Kidney tubule cell (primary cell): ENCODE measurements around the gene SMTN.
"Not testable (repeated sequence)": the region's sequence is repeated elsewhere in the genome, so short reads cannot be mapped to it uniquely, and the experiment has no call there.

Experiments used
- DNase-seq: peaks from one replicate; pipeline ENCODE4 v3.0.0-alpha.2; 2018; ENCODE audit warnings: low spot score

SMTN gene

GRCh38 chr22:31080848-31081649 lies at the start of gene SMTN:
Gene SMTN (plus strand): TSS chr22:31081318. CDS start chr22:31083259, 1,941 bp downstream.
- DNase-seq: peak; percentile 93

DNA sequence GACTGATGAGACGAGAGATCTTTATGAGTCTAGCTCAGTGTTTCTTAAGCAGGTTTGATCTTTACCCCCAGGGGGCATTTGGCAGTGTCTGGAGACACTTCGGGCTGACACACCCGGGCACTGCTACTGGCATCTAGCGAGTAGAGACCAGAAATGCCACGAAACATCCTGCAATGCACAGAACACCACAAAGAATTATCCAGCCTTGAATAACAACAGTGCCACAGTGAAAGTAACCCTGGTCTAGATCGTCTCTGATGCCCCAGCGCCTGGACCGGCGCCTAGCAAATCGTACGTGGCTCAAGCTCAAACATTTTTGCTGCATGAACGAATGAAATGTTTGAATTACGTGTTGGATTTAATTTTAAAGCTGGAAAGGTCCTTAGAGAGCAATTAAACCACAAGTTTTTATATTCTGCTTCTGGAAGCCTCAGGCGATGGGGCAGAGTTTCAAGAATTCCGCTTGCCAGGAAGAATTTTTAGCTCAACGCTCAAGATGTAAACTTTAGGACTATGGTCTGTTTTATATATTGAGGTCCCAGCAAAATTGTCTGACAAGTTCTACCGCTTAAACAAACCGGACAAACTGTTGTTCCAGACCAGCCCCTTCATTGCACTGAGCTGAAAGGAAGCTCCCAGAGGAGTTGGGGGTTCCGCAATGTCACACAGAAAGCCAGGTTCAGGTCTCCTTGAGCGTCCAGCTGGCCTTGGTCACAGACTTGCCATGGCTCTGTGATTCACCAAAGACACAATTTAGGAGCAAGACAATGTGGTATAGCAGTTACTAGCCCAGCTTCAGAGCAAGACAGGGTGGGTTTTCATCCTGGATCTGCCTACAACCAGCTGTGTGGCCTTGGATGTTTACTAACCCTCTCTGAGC lies 44.2 kb upstream of the SMTN start:
- peak; percentile 35 for DNase-seq

DNA sequence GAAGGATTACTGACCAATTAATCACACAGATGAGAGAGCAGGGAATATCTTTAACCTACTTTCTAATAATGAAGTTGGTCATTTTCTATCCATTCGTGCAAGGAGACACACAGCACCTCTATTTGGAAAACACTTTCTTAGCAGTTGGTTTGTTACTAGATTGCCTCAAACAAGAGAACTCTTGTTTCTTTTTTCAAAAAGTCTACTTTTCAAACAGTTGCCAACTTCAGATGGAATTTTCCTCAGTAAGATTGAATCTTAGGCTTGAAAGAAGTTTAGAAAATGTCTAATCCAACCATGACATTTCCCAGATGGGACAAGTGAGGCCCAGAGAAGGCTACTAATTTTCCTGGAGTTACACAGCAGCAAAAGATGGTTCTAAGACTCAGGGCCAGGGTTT lies 42.4 kb upstream of the SMTN start:
- no peak for DNase-seq

DNA sequence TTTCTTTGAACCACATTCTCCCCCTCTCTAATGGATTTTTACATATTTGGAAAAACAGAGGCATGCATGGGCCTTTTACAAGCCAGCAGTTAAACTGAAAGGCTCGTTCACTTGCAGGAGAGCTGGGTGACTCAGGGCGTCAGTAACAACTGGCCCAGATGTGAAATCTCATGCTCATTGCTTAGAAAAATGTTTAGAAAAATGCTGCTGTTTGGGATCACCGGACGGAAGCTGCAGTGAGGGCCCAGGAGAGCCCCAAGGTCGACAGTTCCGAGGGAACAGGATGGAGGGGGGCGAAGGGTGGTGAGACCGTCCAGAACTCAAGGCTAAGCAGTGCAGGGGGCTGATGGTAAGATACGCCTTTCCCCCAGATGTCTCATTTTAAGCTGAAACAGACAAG lies 41.7 kb upstream of the SMTN start:
- no peak for DNase-seq

DNA sequence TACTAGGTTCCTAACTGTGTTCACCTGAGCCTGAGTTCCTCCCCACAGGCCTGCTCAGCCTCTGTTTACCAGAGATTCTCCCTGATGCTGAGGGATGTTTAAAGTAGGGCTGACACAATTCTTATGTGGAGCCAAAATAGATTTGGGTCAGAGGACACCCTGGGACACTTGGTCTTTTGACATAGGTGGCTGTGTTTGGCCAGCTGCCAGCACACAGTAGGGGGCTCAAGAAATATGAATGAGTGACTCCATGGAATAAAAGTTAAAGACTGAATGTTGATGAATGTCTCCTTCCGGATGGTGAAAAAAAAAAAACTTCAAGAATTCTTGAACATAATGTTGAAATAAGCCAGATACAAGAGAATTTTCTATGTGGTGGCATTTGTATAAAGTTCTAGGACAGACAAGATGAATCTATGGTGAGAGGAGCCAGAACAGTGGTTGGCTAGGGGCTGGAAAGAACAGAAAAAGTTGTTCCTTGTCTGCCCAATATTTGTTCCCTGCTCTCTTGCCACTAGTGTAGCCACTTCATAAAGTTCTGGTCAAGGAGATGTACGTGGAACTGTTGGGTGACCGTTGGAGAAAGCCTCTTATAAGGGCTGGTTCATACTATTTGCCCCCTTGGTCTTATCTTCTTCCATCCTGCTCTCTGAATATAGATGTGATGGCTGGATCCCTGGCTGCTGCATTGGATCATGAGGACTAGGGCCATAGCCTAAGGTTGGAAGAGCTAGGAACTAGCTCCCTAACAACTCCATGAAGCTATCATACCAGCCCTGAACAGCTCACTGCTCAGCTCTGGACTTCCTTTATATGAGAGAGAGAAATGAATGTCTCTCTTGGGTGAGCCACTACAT lies 40.3 kb upstream of the SMTN start:
- no peak for DNase-seq

DNA sequence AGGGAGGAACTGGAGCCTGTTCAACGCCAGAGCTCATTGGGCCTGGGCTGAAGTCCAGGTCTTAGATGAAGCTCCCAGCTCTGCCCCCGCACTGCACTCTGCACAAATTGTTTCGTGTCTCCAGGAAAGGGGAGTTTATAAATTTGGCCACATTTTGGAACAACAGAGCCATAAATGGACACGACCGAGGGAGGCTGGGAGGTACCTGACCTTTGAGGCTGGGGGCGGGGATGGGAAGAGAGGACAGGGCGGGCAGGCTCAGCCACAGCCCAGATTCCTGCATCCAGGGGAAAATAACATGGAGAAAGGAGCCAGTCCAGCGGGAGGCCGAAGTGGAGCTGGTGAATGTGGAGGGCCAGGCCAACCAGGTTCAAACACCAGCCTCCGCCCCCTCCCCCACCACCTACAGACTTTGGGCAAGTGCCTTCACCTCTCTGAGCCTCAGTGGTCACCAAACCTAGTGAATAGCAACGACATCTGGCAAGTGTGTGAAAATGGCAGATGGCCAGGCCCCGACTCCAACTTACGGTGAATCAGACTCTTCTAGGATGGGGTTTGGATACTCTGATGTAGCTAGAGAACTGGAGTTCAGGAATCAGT lies 36.8 kb upstream of the SMTN start:
- DNase-seq: no peak

DNA sequence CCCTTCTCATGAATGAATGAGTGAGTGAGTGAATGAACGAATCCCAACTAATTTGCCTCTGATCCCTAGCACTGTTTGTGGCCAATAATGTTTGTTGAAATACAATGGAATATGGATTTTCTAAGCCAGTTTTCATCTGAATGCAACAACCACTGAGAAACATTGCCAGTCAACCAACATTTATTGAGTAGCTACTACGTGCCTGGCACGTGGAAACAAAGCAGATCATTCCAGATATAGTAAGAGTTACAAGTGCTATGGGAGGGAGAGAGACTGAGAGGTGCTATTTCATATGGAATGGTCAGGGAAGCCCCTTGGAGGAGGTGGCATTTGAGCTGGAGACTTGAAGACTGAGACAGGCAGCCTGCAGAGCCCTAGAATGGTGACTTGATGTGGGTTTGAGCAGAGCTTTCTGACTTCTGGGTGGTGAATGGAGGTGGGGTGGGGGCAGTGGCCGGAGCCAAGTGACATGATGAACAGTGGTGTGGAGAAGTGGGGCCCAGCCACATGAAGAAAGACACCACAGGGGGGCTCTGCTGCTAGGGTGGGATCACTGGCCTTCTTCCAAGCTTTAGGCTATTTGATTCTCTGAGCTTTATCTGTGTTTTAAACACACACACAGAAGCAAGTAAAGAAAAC lies 35.1 kb upstream of the SMTN start:
- DNase-seq: no peak

GRCh38 chr22:31046539-31047226 lies 34.4 kb upstream of the SMTN start:
- DNase-seq: no peak

GRCh38 chr22:31048570-31048969 lies 32.5 kb upstream of the SMTN start:
- no peak for DNase-seq

- no peak for DNase-seq
These were observed 31.2 kb upstream of the SMTN start for GRCh38 chr22:31049815-31050420.

- no peak for DNase-seq
These were observed 25.9 kb upstream of the SMTN start for GRCh38 chr22:31055117-31055634.

- peak; percentile 91 for DNase-seq
These were observed 25.4 kb upstream of the SMTN start for GRCh38 chr22:31055635-31056159.

DNA sequence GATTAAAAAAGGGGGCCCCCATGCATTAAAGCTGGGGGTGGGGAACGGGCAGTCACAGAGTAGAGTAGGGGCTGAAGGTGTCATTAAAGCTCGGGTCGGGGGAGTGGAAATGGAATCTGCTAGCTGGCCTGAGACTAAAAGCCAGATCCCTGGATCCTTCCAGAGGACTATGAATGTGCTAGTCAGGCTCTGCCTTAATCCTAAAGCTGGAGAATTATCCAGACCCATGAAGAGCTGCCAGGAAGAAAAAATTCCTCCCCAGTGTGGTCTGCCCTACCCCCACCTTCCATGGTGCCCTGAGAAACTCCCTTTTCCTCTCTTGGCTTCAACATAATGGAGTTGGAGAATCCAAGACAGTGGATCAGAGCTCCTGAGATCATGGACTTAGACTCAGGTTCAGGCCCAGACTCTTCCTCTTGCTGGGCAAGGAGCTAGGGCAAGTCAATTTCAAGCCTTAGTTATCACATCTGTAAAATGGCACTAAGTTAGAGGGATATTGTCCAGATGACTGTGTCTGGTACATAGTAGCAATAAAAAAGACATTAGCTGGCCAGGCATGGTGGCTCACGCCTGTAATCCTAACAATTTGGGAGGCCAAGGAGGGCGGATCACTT lies 24.0 kb upstream of the SMTN start:
- DNase-seq: no peak

- not testable (repeated sequence) for DNase-seq
These were observed 21.5 kb upstream of the SMTN start for GRCh38 chr22:31059663-31060062.

DNA sequence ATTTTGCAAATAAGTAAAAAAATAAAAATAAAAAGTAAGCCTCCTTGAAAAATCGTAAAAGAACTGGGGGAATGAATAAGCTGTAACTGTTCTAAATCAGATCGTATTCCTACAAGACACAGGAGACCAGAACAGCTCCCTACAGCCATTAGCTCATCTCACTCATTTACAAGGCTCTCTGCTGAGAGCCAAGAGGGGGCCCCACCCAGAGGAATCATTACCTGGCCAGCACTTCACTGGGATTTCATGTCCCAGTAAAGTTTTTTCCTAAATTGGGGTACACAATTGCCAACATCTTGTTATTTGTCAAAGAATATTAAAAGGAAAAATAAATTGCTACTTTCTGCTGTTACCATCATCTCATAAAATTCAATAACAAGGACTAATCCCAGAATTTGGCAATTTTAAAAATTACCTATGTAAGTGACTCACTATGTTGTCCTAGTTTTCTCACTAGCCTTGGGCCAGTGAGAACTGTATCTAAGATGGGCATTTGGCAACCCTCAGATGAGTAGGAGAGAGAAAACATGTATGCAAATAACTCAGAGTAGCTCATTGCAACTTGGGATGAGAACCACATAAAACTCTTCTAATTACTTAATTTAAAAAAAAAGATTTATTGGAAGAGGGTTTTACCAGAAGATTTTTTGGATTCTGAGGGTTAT lies 18.4 kb upstream of the SMTN start:
- no peak for DNase-seq

GRCh38 chr22:31064369-31064768 lies 16.7 kb upstream of the SMTN start:
- no peak for DNase-seq

- no peak for DNase-seq
These were observed 12.1 kb upstream of the SMTN start for GRCh38 chr22:31068970-31069369.

DNA sequence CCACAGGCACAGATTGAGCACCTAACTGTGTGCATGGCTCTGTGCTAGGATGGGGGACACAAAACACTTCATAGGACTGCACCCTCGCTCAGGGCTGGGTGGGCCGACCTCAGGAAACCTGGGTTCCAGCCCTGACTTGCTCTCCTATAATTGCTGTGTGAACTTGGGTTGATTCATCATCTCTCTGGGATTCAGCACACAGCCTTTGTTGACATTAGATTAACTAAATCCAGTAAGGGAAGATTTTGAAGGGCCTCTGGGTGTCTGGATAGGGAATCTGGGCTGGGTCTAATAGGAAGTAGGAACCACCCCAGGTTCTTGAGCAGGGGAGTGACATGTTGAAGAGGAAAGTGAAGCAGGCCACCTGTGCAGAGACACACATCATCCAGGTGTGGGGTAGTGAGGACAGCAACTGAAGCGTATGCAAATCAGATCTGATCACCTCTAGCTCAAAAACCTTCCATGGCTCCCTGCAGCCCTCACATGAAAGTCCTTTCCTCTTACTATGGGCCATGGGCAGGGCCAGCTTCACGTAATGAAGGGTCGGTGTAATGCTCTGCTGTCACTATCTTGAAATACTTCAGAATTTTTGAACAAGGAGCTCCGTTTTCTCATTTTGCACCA lies 11.3 kb upstream of the SMTN start:
- DNase-seq: not testable (repeated sequence)
